IMR-90 (cell line): ENCODE results near the gene OSCP1. TPM values are rescaled to one million over a fixed set of nuclear protein-coding genes. Genes with fewer than 3 reads are reported as not detected.

ENCODE experiments used
- ATAC-seq: fragments of 200-7000 bp; cut with Tn5 transposase; 2 replicates; pipeline ENCODE4 v1.9.1; 2020; ENCODE audit warnings: low read depth, mild to moderate bottlenecking, moderate library complexity
- BruUV-seq: library from RNA; stranded (reverse); fragments of 400-500 nt; replicated peaks from 2 replicates; lab custom pipeline; 2021; lab: Mats Ljungman, UMichigan
- CTCF ChIA-PET: fragments of 300-600 bp; formaldehyde crosslinking; extraction: SDS; loops from one replicate; lab custom pipeline; 2021; ENCODE audit warnings: antibody characterized with exemption; lab: Yijun Ruan, JAX
- POLR2A ChIA-PET: fragments of 300-600 bp; sonication (Branson Sonifier 250); formaldehyde crosslinking; loops from one replicate; lab custom pipeline; 2022; ENCODE audit warnings: antibody characterized with exemption; ENCODE audit not compliant: unreplicated experiment; lab: Charles Lee
- DNase-seq: peaks from one replicate; pipeline ENCODE4 v3.0.0; 2013
- H2AFZ ChIP-seq: replicated peaks from 2 replicates; pipeline ENCODE3; 2013; ENCODE audit warnings: low read length, mild to moderate bottlenecking; ENCODE audit not compliant: poor library complexity
- H2AK5ac ChIP-seq: 2 replicates; pipeline ENCODE4 v1.6.1; 2013; ENCODE audit warnings: low read depth, low read length, inconsistent platforms
- H2AK9ac ChIP-seq: replicated peaks from 2 replicates; pipeline ENCODE3; 2013; ENCODE audit warnings: mild to moderate bottlenecking, low read depth, low read length, moderate library complexity; ENCODE audit not compliant: poor library complexity
- H2BK120ac ChIP-seq: 2 replicates; pipeline ENCODE4 v1.6.1; 2013; ENCODE audit warnings: low read depth, low read length, inconsistent platforms
- H2BK15ac ChIP-seq: 3 replicates; pipeline ENCODE4 v1.6.1; 2013; ENCODE audit warnings: low read depth, low read length, inconsistent platforms
- H2BK20ac ChIP-seq: 2 replicates; pipeline ENCODE4 v1.6.1; 2013; ENCODE audit warnings: low read depth, mild to moderate bottlenecking, inconsistent platforms, low read length, moderate library complexity
- H2BK5ac ChIP-seq: 2 replicates; pipeline ENCODE4 v1.6.1; 2013; ENCODE audit warnings: mild to moderate bottlenecking, low read depth, low read length, inconsistent platforms; ENCODE audit not compliant: poor library complexity, severe bottlenecking
- H3K14ac ChIP-seq: replicated peaks from 2 replicates; pipeline ENCODE4 v1.6.1; 2013; ENCODE audit warnings: low read depth, low read length, inconsistent platforms
- H3K18ac ChIP-seq: 2 replicates; pipeline ENCODE4 v1.6.1; 2013; ENCODE audit warnings: low read depth, low read length, control low read depth
- H3K23ac ChIP-seq: 2 replicates; pipeline ENCODE4 v1.6.1; 2013; ENCODE audit warnings: low read depth, low read length, inconsistent platforms
- H3K27ac ChIP-seq: 2 replicates; pipeline ENCODE4 v1.5.1; 2013; ENCODE audit warnings: mild to moderate bottlenecking, control low read depth, low read length; ENCODE audit not compliant: insufficient read depth
- H3K27me3 ChIP-seq: 2 replicates; pipeline ENCODE4 v1.6.1; 2013; ENCODE audit warnings: low read length; ENCODE audit not compliant: control insufficient read depth, insufficient read depth
- H3K36me3 ChIP-seq: 2 replicates; pipeline ENCODE4 v1.6.1; 2013; ENCODE audit warnings: low read length, mixed read lengths; ENCODE audit not compliant: control insufficient read depth, insufficient read depth
- H3K4ac ChIP-seq: 2 replicates; pipeline ENCODE4 v1.6.1; 2013; ENCODE audit warnings: low read depth, low read length, inconsistent platforms
- H3K4me1 ChIP-seq: 2 replicates; pipeline ENCODE4 v1.6.1; 2013; ENCODE audit warnings: low read length, mixed read lengths; ENCODE audit not compliant: control insufficient read depth, insufficient read depth
- H3K4me2 ChIP-seq: 2 replicates; pipeline ENCODE4 v1.6.1; 2013; ENCODE audit warnings: low read depth, mild to moderate bottlenecking, control low read depth, low read length, moderate library complexity
- H3K4me3 ChIP-seq: 2 replicates; pipeline ENCODE4 v1.5.1; 2013; ENCODE audit warnings: low read depth, mild to moderate bottlenecking, control low read depth, low read length, moderate library complexity; ENCODE audit not compliant: insufficient read depth
- H3K56ac ChIP-seq: 2 replicates; pipeline ENCODE4 v1.6.1; 2013; ENCODE audit warnings: low read length, inconsistent platforms; ENCODE audit not compliant: insufficient read depth; ENCODE audit errors: extremely low read depth
- H3K79me1 ChIP-seq, 2 experiments: 2 replicates each; pipeline ENCODE4 v1.6.1; 2013; ENCODE audit warnings: low read length in 2 of 2, inconsistent platforms in 1 of 2, low read depth in 1 of 2
- H3K9ac ChIP-seq: 2 replicates; pipeline ENCODE4 v1.6.1; 2013; ENCODE audit warnings: low read depth, low read length, control low read depth
- H3K9me1 ChIP-seq: 2 replicates; pipeline ENCODE4 v1.6.1; 2013; ENCODE audit warnings: low read length, inconsistent platforms; ENCODE audit not compliant: insufficient read depth
- H3K9me3 ChIP-seq: 2 replicates; pipeline ENCODE4 v1.6.1; 2013; ENCODE audit warnings: low read length; ENCODE audit not compliant: control insufficient read depth, insufficient read depth
- H4K20me1 ChIP-seq: 2 replicates; pipeline ENCODE4 v1.6.1; 2013; ENCODE audit warnings: low read length, inconsistent platforms; ENCODE audit not compliant: insufficient read depth
- H4K5ac ChIP-seq: 2 replicates; pipeline ENCODE4 v1.6.1; 2013; ENCODE audit warnings: mild to moderate bottlenecking, low read depth, low read length, control low read depth
- H4K8ac ChIP-seq, 2 experiments: 2 replicates each; pipeline ENCODE4 v1.6.1; 2013; ENCODE audit warnings: low read depth in 2 of 2, low read length in 2 of 2, control low read depth in 1 of 2, inconsistent platforms in 1 of 2
- H4K91ac ChIP-seq: 2 replicates; pipeline ENCODE4 v1.6.1; 2013; ENCODE audit warnings: low read depth, low read length, inconsistent platforms; ENCODE audit not compliant: insufficient read depth
- BHLHE40 ChIP-seq: fragments of 150-350 bp; IDR thresholded peaks from 2 replicates; pipeline ENCODE4 v1.6.1; 2016; ENCODE audit warnings: mild to moderate bottlenecking, low read depth, low read length
- CEBPB ChIP-seq: IDR thresholded peaks from 2 replicates; pipeline ENCODE4 v1.6.1; 2012; ENCODE audit warnings: low read depth, low read length, improper control_type of control experiment
- ELK1 ChIP-seq: fragments of 150-350 bp; IDR thresholded peaks from 2 replicates; pipeline ENCODE4 v1.6.1; 2016; ENCODE audit warnings: low read depth, mild to moderate bottlenecking, low read length, moderate library complexity, borderline replicate concordance
- FOS ChIP-seq: fragments of 150-350 bp; IDR thresholded peaks from 2 replicates; pipeline ENCODE4 v1.6.1; 2016; ENCODE audit warnings: low read depth, low read length
- SMC3 ChIP-seq: fragments of 150-350 bp; IDR thresholded peaks from 2 replicates; pipeline ENCODE4 v1.6.1; 2016; ENCODE audit warnings: low read depth, mild to moderate bottlenecking, antibody characterized with exemption, low read length, moderate library complexity
- WGBS, 2 experiments: methylation state at CpG; one replicate each; pipeline versions ENCODE4 v1.1.5 to v1.1.7; 2013; ENCODE audit warnings: missing lambda C conversion rate in 2 of 2; ENCODE audit not compliant: insufficient read length in 1 of 2; ENCODE audit errors: extremely low coverage in 2 of 2; 5-methylcytosine and 5-hydroxymethylcytosine counted together
- dilution Hi-C: fragments of 300-500 bp; cut with HindIII; formaldehyde crosslinking; loops from one replicate; pipeline ENCODE4 v1.14.3; 2018; ENCODE audit warnings: low sequenced_read_pairs; ENCODE audit not compliant: unreplicated experiment
- in situ Hi-C: fragments of 300-500 bp; cut with MboI; formaldehyde crosslinking; loops from 3 replicates; pipeline ENCODE4 v1.14.3; 2019; ENCODE audit warnings: low sequenced_read_pairs, inconsistent platforms, mixed read lengths
- intact Hi-C: fragments of 100-400 bp; cut with micrococcal nuclease; formaldehyde crosslinking; loops from 2 replicates; pipeline ENCODE4 v1.10.0; 2022
- polyA plus RNA-seq, 3 experiments: library from polyadenylated mRNA; depleted of rRNA; stranded (reverse); fragments of >200 nt; gene quantifications; 2 replicates each; pipeline ENCODE4 v1.2.3, GENCODE V29; 2012; ENCODE audit warnings: low replicate concordance in 1 of 3
- total RNA-seq: library from RNA; depleted of rRNA; stranded (reverse); fragments of >200 nt; gene quantifications from 2 replicates; pipeline ENCODE4 v1.2.3, GENCODE V29; 2012

Gene OSCP1
- total and polyA plus RNA-seq, 2 of the 4 experiments (the other 2 are of a cell fraction), result 7.8 to 11.8 TPM

- H3K4ac ChIP-seq, result peak overlapping the region; percentile 99
- ChIA-PET POLR2A (interaction anchor here (0.5 to 1.4 kb wide), 5 partner anchors 13 to 238 kb away, joined by 3 to 6 read pairs (median 4); partner anchors contain the start of genes EVA1B and TRAPPC3), CTCF (interaction anchor here (0.7 to 1.9 kb wide), 4 partner anchors 19 to 237 kb away, joined by 3 to 10 read pairs (median 4); partner anchors contain the start of gene EVA1B)
- H4K20me1 ChIP-seq, result peaks cover 28% of the 10 kb centered on the region
- peaks cover 2 to 59% of the 10 kb centered on the region in 2 experiments; a peak in 2 of 4 replicates for H3K79me1 ChIP-seq
- dilution Hi-C loops, result no loop called here
- peak overlapping the region; percentile 66 for H3K4me2 ChIP-seq
- H4K91ac ChIP-seq, result peak overlapping the region; percentile 96
- peak; percentile 76 for DNase-seq
- H4K5ac ChIP-seq, result peak overlapping the region; percentile 47
- peak overlapping the region; percentile 95 for H3K56ac ChIP-seq
- H3K27ac ChIP-seq, result peak overlapping the region; percentile 94
- peak; percentile 0; the same call in 1 of the 2 replicates for ATAC-seq
- H2BK5ac ChIP-seq, result peak overlapping the region; percentile 94
- peak overlapping the region; percentile 79 for H3K9ac ChIP-seq
- in situ Hi-C loops, result no loop called here
- no peak overlapping the region for H3K4me3 ChIP-seq
- H3K9me3 ChIP-seq, result no peaks in the 10 kb centered on the region
- H2AK5ac ChIP-seq, result peak overlapping the region; percentile 99
- H4K8ac ChIP-seq, result peak overlapping the region; percentile 52 to 86
- peaks cover 18% of the 10 kb centered on the region for H3K4me1 ChIP-seq
- peak overlapping the region; percentile 89 for H3K18ac ChIP-seq
- H3K36me3 ChIP-seq, result peaks cover 9% of the 10 kb centered on the region
- no peaks in the 10 kb centered on the region for H3K27me3 ChIP-seq
- H2BK120ac ChIP-seq, result peak overlapping the region; percentile 93
- peak; percentile 93 for TF ChIP-seq CEBPB
- peak; percentile 34; the same call in 1 of the 2 replicates for TF ChIP-seq FOS
- TF ChIP-seq ELK1, result no peak
- TF ChIP-seq SMC3, result 0 out of 2 replicates have a peak, but pooled peaks have one; percentile 3
- no peak; the same call in 1 of the 2 replicates for TF ChIP-seq BHLHE40
- H2BK20ac ChIP-seq, result peak overlapping the region; percentile 94
- H2AK9ac ChIP-seq, result peak overlapping the region; percentile 100
- peaks cover 25% of the 10 kb centered on the region for H3K9me1 ChIP-seq
- peak overlapping the region; percentile 80 for H2BK15ac ChIP-seq
- peak overlapping the region; percentile 98 for H3K23ac ChIP-seq
- intact Hi-C loops, result loop anchor here (1.0 to 5.0 kb wide), 3 partner anchors 10 to 65 kb away; partner anchors contain the start of genes EVA1B and LSM10
- no TSS peak for BruUV-seq
- H2AFZ ChIP-seq, result peak overlapping the region; percentile 74
- peak overlapping the region; percentile 94 for H3K14ac ChIP-seq
- WGBS, 2 experiments, result no CpG with 5 or more reads among the region's 10 CpGs
Observed at GRCh38 chr1:36387141-36387949, 62.9 kb downstream of the OSCP1 start.
